NCI-H1417 treated with DMSO at 0.1 percent for 48 hours (cell line): ENCODE results near the gene TGFB2.

Experiments used
- DNase-seq: peaks from one replicate; lab custom pipeline; 2025; lab: John Stamatoyannopoulos, UW

The TGFB2 gene

DNA sequence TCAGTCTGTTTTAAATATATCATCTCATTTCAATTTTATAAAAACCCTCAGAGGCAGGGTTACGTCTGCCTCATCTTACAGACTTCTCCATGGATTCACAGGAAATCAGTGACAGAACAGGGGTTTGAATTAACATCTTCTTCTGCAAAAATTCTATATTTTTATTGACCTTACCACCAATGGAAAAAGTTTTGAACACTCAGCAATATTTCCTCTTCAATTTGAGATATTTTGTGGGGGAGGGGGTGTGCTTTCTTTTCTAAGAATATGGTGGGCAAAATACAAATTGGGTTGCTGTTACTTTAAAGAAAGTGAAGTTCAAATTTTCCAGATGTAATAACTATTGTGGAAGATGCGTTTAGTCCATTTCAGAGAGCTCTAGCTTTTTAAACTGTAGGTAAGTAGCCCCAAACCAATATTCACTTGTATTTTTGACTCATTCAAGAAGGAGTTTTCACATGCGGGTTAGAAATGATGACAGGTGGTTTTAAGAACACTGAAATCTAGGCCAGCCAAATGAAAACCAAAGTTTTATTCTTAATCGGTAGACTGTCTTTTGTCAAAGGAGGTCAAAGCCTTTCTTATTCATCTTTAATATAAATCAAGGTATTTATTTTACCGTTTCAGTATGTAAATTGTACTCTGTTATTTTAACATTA lies 17.4 kb downstream of the TGFB2 start:
- no peak for DNase-seq

DNA sequence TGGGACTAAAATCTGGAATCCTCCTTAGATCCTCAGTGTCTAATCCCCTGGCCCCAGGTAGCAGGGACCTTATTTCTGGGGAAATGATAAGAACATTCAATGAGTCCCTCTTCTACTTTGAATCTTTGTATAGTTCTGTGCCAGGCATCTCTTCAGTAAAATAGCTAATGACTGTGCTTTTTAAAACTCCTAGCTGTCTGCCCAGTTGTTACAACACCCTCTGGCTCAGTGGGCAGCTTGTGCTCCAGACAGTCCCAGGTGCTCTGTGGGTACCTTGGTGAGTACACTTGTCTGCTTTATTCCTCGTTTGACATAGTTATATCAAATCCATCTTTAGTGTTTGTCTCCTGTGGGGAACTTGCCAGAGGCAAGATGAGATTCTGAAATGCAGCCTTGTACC lies 18.0 kb downstream of the TGFB2 start:
- DNase-seq, result no peak

GRCh38 chr1:218364028-218364710 lies 19.0 kb downstream of the TGFB2 start:
- no peak for DNase-seq

DNA sequence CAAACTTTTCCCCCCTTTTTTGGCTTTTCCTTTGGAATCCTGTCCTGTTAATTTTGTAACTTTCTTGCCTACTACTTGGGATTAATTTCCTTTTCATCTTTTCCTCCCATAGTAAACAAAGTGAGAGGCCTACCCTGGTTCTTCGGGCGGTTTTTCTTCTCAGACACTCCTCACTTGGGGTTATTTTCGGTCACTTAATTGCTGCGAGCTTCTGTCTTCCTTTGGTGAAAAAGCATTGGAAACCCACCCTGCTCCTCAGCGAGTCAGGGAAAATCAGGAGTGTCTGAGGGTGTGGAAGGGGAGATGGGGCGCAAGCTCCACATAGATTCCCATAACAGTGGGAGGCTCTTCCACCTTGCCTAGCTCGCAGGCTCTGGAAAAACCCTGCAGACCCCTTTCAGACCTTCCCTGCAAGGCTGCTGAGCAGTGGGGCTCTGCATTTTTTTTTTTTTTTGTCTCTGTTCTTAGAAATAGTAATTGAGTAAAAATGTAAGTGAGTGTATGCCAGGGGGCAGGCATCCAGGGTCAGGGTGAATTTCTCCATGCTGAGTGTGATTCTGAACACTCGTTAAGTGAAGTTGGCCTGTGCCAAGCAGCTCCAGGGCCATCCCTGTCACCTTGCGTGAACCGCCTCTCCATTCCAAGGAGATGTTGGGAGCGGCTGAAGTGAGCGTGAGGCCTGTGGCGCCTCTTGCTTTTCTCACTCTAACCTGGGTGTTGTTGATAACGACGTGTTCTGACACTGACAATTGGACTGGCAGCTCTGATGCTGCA lies 20.3 kb downstream of the TGFB2 start:
- no peak for DNase-seq

DNA sequence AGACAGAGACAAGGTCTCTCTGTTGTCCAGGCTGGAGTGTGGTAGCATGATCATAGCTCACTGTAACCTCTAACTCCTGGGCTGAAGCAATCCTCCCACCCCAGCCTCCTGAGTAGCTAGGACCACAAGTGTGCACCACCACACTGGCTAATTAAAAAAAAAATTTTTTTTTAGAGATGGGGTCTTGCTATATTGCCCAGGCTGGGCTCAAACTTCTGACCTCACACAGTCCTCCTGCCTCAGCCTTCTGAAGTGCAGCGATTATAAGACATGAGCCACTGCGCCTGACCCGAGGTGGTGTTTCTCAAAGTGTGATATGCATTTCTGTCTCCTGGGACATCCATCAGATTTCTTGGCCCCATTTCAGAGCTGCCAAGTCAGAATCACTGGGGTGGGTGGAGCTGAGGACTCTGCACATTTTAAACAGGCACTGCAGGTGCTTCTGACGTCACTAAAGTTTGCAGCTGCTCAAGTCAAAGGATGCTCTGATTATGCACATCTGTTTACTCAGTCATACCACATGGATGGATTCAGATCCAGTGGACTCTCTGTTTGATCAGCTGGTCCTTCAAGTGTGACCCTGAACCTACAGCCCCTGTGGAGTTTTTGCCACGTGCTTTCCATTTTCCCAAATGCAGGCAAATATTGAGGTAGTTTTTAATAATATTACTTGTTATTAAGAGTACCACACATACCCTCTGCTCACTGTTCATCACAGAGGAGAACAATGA lies 21.4 kb downstream of the TGFB2 start:
- no peak for DNase-seq

DNA sequence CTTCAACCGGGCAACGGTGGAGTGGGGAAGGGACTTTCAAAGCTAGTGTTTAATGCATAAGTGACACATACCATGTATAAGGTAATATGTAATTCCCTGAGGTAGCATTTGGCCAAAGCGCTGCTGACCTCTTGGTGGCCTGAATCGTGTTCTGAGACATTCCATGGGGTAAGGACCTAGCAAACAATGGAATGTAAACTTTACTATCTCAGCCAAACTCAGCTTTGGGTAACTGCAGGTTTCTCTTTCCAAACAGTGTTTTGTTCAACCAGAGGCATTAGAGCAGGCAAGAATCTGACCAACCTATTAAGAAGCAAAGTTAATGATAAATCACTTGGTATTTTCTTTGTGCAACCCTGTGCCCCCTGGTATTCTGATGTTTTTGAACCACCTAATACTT lies 22.0 kb downstream of the TGFB2 start:
- DNase-seq, result no peak

DNA sequence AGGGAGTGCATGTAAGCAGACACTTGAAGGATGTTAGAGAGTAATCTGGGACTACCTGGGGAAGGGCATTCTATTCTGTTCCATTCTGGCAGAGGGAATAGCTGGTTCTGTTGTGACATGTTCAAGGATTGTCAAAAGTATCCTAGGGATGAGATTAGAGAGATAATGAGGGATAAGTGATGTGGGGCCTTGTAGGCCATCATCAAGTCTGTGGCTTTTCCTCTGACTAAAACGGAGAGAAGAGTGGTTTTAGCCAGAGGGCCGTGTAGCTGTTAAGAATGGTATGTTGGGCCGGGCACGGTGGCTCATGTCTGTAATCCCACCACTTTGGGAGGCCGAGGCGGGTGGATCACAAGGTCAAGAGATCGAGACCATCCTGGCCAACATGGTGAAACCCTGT lies 23.6 kb downstream of the TGFB2 start:
- no peak for DNase-seq

DNA sequence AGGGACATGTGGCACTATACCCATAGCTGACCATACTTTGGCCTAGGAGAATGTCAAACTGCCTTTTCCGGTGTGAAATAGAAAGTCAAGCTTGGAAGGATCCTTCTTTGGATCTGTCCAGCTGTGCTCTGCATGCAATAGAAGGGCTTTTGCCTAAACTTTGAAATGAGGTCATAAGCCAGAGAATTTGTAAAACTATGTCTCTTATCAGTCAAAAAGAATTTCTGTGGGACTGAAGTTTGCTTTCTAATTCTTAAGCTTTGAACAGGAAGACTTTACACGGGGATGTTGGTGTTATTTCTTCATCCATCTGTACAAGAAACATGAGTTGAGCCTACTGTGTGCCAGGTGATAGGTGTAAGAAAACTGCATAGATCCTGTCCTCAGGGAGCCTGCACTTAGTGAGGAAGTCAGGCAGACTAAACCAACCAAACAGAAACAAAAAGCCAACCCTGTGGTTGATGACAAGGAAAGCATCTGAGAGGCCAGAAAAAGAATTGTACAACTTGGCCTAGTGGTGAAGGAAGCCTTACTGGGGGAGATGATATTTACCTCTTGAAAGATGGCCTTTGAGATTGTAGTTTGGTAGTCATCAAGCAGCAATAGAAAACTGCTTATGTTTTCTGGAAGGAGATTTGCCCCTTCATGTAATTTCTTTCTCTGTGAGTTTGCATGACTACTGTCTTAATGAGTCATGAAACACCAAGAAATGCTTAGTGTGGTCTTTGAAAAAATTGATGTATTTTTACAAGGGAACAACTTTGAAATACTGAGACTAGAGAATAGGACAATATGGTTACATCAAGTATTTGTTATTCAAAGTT lies 24.8 kb downstream of the TGFB2 start:
- DNase-seq, result no peak

- DNase-seq, result no peak
These were observed 27.0 kb downstream of the TGFB2 start for GRCh38 chr1:218371927-218372672.

- no peak for DNase-seq
These were observed 29.5 kb downstream of the TGFB2 start for GRCh38 chr1:218374401-218375353.

DNA sequence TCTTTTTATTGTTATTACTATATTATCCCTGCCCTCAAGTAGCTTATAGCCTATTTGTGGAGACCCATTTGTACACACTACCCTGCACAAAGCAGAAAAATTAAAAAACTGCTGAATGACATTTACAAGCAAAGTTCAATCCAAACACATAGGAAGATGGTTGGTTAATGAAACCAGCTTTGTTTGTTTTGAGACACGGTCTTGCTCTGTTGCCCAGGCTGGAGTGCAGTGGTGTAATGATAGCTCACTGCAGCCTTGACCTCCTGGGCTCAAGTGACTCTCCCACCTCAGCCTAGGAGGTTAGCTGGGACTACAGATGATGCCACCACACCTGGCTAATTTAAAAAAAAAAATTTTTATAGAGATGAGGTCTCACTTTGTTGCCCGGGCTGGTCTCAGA lies 31.6 kb downstream of the TGFB2 start:
- no peak for DNase-seq

DNA sequence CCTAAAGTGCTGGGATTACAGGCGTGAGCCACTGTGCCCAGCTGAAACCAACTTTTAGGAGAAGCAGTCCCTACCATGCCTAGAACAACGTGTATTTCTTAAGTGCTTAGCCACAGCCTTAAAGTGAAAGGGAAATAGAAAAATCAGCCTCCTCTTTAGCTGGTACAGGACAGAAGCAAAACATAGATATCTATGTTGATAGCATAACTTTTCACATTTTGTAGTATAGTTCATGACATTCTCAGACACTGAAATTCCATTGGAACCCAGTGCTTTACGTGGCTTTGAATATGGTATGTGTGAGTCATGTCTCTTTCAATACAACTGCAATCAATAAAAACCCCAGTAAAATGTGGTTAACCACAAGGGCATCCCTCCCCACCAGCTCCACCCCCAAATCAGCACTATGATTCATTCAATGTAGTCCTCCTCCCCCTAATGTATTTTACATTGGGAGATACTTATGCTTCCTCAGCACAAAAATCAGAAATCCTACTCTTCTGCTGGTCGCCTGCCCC lies 32.1 kb downstream of the TGFB2 start:
- no peak for DNase-seq

- no peak for DNase-seq
These were observed 35.2 kb downstream of the TGFB2 start for GRCh38 chr1:218380125-218380977.

DNA sequence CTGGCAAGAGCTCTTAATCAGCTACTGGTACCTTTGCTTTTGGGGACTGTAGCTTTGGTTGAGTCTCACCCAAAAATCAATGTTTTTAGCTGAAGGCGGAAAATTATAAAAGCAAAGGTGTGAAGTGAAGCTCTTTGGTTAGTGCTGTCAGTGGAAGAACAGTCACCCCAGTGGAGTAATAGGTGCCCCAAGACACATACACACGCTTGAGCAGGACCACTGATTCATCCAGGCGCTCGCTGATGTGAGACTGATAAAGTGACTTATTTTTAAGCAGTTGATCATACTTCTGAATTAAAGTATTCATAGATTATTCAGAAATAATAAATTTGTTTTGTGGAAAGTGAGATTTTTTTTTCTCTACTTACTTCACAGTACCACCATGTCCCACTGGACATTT lies 37.1 kb downstream of the TGFB2 start:
- no peak for DNase-seq

- DNase-seq, result peak; percentile 66
These were observed 37.9 kb downstream of the TGFB2 start for GRCh38 chr1:218383051-218383450.

DNA sequence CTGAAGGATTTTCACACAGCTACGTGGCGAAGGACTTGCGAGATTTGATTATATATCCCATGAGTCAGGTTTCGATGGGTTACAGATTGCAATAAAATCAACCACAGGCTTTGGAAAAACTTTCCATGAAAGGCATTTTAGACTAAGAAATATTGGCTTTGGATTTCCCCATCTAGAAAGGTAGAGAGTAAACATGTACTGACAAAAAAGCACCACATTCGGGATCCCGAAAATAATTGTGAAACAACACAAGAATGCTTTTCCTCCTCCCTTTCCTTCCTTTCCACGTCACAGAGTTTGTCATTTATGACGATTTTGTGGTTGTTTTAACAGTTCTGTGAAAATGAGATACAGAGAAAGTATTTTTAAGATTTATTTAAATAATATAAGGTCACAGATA lies 38.5 kb downstream of the TGFB2 start:
- DNase-seq, result no peak

DNA sequence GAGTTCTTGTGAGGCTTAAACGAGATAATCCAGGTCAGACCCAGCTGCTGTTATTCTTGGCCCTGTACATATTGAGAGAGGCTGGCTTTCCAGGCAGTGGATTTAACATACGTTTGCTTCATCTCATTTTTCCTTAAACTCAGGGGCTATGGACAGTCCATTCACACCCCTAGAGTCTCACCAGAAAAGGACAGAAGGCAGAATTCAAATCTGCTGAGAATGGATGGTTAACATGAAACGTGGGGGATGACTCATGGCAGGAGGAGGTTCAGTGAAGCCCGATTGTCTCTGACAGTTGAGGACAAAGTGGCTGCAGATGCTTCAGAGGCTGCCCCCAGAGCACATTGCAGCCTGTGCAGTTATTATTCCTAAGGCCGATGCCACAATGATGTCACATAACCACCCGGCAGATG lies 39.5 kb downstream of the TGFB2 start:
- no peak for DNase-seq

GRCh38 chr1:218388591-218388990 lies 43.5 kb downstream of the TGFB2 start:
- no peak for DNase-seq

GRCh38 chr1:218390618-218391017 lies 45.5 kb downstream of the TGFB2 start:
- DNase-seq, result no peak
